WERI-Rb-1 (cell line): ENCODE data around the gene CRYBA1.
"Not testable (repeated sequence)": the region's sequence is repeated elsewhere in the genome, so short reads cannot be mapped to it uniquely, and the experiment has no call there.

Source experiments
- DNase-seq: peaks from one replicate; pipeline ENCODE4 v3.0.0-alpha.2; 2020
- H3K27ac ChIP-seq: fragments of 250-450 bp; sonication (Bioruptor Pico); 2 replicates; pipeline ENCODE4 v1.5.1; 2020; ENCODE audit warnings: mild to moderate bottlenecking, moderate library complexity
- H3K27me3 ChIP-seq: fragments of 250-450 bp; sonication (Bioruptor Pico); 2 replicates; pipeline ENCODE4 v1.5.1; 2021; ENCODE audit warnings: mild to moderate bottlenecking, low read depth, moderate library complexity; ENCODE audit not compliant: insufficient read depth, severe bottlenecking
- H3K36me3 ChIP-seq: fragments of 250-450 bp; sonication (Bioruptor Pico); 2 replicates; pipeline ENCODE4 v1.5.1; 2020; ENCODE audit warnings: mild to moderate bottlenecking, moderate library complexity
- H3K4me3 ChIP-seq: 2 replicates; pipeline ENCODE4 v1.5.1; 2011; ENCODE audit warnings: low read depth, mild to moderate bottlenecking, control low read depth, low read length
- H3K9me3 ChIP-seq: fragments of 250-450 bp; sonication (Bioruptor Pico); 2 replicates; pipeline ENCODE4 v1.5.1; 2021; ENCODE audit warnings: mild to moderate bottlenecking, moderate library complexity; ENCODE audit not compliant: severe bottlenecking
- TF ChIP-seq, protein P1 (sequence below): IDR thresholded peaks from 2 replicates; pipeline ENCODE4 v1.5.1; 2011; ENCODE audit warnings: low read depth, mild to moderate bottlenecking, control low read depth, inconsistent platforms, low read length

Gene CRYBA1

DNA sequence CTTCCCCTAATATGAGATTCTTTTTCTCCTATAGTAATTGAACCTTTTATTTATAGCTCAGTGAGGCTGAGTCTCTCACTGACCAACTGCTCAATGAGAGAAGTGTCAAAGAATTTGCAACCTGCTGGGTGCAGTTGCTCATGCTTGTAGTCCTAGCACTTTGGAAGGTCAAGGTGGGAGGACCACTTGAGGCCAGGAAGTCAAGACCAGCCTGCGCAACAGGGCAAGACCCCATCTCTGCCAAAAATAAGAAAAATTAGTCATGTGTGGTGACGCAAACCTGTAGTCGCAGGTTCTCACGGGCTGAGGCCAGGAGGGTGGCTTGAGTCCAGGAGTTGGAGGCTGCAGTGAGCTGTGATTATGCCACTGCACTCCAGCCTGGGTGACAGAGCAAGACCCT lies 30.9 kb upstream of the CRYBA1 start:
- TF ChIP-seq, protein P1, sequence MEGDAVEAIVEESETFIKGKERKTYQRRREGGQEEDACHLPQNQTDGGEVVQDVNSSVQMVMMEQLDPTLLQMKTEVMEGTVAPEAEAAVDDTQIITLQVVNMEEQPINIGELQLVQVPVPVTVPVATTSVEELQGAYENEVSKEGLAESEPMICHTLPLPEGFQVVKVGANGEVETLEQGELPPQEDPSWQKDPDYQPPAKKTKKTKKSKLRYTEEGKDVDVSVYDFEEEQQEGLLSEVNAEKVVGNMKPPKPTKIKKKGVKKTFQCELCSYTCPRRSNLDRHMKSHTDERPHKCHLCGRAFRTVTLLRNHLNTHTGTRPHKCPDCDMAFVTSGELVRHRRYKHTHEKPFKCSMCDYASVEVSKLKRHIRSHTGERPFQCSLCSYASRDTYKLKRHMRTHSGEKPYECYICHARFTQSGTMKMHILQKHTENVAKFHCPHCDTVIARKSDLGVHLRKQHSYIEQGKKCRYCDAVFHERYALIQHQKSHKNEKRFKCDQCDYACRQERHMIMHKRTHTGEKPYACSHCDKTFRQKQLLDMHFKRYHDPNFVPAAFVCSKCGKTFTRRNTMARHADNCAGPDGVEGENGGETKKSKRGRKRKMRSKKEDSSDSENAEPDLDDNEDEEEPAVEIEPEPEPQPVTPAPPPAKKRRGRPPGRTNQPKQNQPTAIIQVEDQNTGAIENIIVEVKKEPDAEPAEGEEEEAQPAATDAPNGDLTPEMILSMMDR, result no peak
- Histone ChIP-seq H3K4me3 (no peak overlapping the region), H3K27ac (no peak overlapping the region), H3K27me3 (no peaks in the 10 kb centered on the region), H3K9me3 (no peaks in the 10 kb centered on the region), H3K36me3 (no peaks in the 10 kb centered on the region)
- no peak for DNase-seq

DNA sequence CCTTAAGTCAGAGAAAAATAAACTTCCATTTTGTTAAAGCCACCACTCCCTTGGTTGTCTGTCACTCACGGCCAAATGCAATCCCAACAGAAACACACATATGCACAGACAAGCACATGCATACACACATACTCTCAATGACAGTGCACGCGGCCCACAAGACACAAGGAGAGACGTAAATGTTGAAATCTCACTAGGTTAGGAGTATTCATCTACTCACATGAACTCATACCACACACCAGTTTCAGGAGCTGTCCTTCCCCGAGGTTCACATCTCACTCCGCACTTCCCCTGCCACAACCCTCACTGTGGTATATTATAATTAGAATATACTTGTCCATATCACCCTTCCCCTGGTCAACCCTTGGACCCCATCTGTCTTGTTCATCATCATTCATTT lies 30.5 kb upstream of the CRYBA1 start:
- TF ChIP-seq, protein P1, result no peak
- Histone ChIP-seq H3K27ac (no peak overlapping the region), H3K27me3 (no peaks in the 10 kb centered on the region), H3K9me3 (no peaks in the 10 kb centered on the region), H3K4me3 (no peak overlapping the region), H3K36me3 (no peaks in the 10 kb centered on the region)
- DNase-seq, result no peak

DNA sequence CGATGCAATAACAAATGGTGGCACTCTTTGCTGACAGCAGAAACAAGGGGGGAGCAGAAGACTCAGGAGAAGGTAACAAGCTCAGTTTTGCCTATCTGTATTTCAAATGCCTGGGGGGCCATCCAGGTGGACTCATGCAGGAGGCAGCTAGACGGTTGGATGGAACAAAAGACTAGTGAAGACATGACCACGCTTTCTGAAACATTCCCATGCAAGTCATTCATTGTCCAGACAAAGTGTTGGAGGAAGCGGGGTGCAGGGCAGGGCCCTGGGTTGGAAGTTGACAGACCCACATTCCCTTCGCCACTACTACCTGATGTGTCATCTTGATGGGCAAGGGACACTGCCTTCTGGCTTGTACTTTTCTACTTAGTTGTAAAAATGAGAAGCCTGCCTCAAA lies 29.8 kb upstream of the CRYBA1 start:
- DNase-seq, result no peak
- H3K9me3 ChIP-seq, result no peaks in the 10 kb centered on the region
- no peaks in the 10 kb centered on the region for H3K27me3 ChIP-seq
- no peak overlapping the region for H3K27ac ChIP-seq
- TF ChIP-seq, protein P1, result no peak
- H3K4me3 ChIP-seq, result no peak overlapping the region
- no peaks in the 10 kb centered on the region for H3K36me3 ChIP-seq

DNA sequence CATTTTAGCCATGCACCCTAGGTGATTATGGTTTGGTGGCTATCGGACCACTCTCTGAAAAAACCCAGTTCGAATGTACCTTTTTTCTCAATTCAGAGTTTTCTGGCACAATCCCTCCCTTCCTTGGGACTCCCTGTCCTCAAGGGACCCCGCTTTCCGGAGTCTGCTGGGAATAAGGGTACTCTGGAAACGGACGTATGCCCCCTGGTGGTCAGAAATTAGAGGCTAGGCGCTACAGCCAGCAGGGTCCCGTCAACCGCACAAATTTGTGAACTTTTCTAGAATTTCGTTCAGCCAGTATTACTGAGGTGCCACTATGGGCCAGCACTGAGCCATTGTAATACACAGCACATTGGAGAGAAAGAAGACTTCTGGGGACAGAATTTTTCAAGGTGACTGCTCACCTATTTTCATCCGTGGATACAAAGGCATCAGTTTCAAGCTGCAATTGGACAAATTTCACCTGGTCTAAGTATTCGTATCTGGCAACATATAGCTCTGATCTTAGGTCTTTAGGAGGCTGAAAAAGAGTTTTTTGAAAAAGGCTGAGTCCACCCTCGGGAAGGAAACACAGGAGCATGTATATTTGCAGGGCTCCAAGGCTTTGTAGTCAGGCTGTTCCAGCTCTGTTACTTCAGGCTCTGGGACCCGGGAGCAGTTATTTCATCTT lies 27.1 kb upstream of the CRYBA1 start:
- H3K36me3 ChIP-seq, result no peaks in the 10 kb centered on the region
- peak; percentile 84 for DNase-seq
- no peaks in the 10 kb centered on the region for H3K9me3 ChIP-seq
- H3K4me3 ChIP-seq, result no peak overlapping the region
- TF ChIP-seq, protein P1, result peak; percentile 79
- H3K27me3 ChIP-seq, result no peaks in the 10 kb centered on the region
- H3K27ac ChIP-seq, result no peak overlapping the region

DNA sequence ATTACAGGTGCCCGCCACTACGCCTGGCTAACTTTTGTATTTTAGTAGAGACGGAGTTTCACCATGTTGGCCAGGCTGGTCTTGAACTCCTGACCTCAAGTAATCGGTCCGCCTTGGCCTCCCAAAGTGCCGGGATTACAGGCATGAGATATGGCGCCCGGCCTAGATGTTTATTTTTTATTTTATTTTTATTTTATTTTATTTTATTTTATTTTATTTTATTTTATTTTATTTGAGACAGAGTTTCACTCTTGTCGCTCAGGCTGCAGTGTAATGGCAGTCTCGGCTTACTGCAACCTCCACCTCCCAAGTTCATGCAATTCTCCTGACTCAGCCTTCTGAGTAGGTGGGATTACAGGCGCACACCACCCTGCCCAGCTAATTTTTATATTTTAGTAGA lies 25.3 kb upstream of the CRYBA1 start:
- not testable (repeated sequence) for H3K36me3 ChIP-seq

DNA sequence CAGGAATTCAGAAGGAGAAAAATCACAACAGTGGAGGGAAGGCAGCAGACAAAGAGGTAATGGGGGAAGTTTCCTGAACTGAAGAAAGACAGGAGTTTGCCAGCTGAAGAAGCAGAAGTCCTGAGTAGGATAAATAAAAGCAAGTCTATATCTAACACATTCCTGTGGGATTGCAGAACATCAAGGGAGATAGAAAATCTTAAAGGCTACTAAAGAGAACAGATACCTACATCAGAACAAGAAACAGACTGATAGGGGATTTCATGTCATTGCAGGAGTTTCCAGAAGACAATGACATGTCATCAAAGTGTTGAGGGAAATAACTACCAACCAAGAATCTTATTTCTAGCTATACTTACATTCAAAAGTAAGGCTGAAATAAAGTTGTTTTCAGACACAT lies 21.3 kb upstream of the CRYBA1 start:
- no peaks in the 10 kb centered on the region for H3K36me3 ChIP-seq
- no peaks in the 10 kb centered on the region for H3K27me3 ChIP-seq
- H3K9me3 ChIP-seq, result no peaks in the 10 kb centered on the region
- no peak overlapping the region for H3K27ac ChIP-seq
- DNase-seq, result no peak
- TF ChIP-seq, protein P1, result no peak
- H3K4me3 ChIP-seq, result no peak overlapping the region

More for the DNA sequence above, 25.3 kb upstream of the CRYBA1 start:
- H3K9me3 ChIP-seq, H3K27ac ChIP-seq, H3K4me3 ChIP-seq, H3K27me3 ChIP-seq, DNase-seq: not testable (repeated sequence)
